Measurements from ENCODE around the gene SLC6A16.
"Not testable (repeated sequence)": the region's sequence is repeated elsewhere in the genome, so short reads cannot be mapped to it uniquely, and the experiment has no call there.

The SLC6A16 gene

DNA sequence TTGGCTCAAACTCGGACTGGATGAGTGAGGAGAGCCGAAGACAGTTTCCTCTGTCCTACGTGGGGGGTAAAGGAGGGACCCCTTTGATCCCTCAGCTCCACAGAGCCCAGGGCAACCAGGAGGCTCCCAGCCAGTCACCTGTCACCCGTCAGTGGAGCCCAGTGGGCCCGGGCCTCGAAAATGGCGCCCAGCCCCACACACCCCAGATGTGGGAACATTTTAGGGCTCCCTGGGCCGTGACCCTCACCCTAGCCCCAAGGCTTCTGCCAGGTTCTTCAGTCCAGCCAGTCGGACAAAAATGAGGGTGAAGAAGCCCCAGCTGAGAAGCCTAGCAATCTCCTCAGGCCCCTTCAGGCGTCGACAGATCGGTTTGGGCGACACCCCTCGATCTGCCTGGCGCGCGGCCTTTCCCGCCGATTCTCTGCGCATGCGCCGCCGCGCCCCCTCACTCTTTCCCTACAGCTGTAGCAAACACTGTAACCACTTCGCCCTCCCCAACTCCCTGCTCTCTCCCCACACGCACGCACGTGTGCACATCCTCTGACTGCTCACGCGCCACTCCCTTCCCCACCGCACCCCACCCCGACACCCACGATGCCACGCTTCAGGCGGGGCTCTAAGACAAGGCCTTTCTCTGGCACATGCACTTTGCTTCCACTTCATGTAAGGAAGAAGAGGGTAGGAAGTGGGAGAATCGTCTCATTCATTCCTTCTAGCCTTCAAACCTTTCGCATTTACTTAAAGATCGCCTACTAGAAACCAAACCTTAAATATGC, at the start of gene SLC6A16:
Gene SLC6A16, minus strand, starts transcription at position 391 of the 776 bp plus-strand sequence. CDS start 13,844 bp downstream, outside the sequence.
- no peak for DNase-seq

- DNase-seq, result not testable (repeated sequence)
Measured at GRCh38 chr19:49373174-49373573, 48.2 kb upstream of the SLC6A16 start.

- DNase-seq, result no peak
Measured at GRCh38 chr19:49371184-49371583, 46.2 kb upstream of the SLC6A16 start.

DNA sequence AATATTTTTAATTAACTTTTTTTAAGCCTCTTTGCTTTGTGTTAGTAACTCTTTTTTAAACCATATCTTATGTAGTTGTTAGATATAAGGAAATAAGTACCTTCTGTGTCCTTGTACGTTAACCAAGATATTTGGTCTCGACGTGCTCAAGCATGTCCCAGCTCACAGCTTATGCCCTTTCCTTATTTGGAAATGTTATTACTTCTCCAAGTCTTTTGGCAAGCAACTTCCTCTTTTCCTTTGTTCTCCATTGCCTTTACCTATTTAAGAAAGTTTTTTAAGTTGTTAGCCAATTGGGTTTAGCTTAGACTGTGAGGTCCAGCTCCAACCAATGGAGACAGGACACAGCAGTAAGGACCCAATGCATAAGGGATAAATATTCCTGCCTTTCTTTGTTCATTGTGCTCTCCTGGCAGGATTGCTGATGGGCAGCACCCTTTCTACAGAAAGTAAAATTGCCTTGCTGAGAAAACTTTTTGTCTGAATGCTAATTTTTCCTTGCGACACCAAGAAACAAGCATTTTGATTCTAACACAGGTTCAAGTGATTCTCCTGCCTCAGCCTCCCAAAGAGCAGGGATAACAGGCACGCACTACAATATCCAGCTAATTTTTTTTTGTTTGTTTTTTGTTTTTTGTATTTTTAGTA, 43.8 kb upstream of the SLC6A16 start:
- no peak for DNase-seq

- no peak for DNase-seq
Measured at GRCh38 chr19:49366110-49366509, 41.1 kb upstream of the SLC6A16 start.

DNA sequence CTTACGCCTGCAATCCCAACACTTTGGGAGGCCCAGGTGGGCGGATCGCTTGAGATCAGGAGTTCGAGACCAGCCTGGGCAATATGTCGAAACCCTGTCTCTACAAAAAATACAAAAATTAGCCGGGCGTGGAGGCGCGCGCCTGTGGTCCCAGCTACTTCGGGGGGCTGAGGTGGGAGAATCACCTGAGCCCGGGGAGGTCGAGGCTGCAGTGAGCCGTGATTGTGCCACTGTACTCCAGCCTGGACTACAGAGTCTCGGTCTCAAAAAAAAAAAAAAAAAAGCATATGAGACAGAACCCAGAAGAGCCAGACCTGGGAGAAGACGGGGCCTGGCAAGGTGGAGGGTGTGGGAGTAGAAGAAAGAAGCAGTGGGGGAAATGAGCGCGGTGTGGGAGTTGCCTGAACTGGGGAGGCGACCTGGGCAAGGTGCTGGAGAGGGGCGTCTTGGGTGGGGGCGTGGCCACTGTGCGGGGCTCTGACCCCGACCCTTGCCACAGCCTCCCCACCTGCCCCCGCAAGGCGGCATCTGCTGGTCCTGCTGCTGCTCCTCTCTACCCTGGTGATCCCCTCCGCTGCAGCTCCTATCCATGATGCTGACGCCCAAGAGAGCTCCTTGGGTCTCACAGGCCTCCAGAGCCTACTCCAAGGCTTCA, 39.2 kb upstream of the SLC6A16 start:
- DNase-seq, result no peak

- DNase-seq, result peak; percentile 20 to 45 (median 22)
Measured at GRCh38 chr19:49363268-49364082, 38.5 kb upstream of the SLC6A16 start, which contains the start of gene DKKL1. TSS of gene DKKL1 (plus strand) at chr19:49363877. CDS start at chr19:49363999, 122 bp downstream.

DNA sequence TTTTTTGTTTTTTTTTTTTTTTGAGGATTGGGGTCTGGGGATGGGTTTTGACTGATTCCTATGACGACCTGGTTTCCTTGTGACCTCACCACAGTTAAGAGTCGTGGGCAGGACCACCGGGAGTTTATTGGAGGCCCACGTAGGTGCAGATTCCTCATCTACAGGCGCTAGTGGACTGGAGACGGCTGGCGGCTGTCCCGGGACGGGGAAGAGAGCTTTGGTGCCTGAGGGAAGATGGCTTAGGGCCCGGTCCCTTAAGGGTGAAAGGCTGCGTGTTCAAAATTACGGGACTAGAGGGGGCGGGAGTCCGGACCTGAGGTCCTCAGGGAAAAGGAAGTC, 37.9 kb upstream of the SLC6A16 start:
- no peak for DNase-seq

DNA sequence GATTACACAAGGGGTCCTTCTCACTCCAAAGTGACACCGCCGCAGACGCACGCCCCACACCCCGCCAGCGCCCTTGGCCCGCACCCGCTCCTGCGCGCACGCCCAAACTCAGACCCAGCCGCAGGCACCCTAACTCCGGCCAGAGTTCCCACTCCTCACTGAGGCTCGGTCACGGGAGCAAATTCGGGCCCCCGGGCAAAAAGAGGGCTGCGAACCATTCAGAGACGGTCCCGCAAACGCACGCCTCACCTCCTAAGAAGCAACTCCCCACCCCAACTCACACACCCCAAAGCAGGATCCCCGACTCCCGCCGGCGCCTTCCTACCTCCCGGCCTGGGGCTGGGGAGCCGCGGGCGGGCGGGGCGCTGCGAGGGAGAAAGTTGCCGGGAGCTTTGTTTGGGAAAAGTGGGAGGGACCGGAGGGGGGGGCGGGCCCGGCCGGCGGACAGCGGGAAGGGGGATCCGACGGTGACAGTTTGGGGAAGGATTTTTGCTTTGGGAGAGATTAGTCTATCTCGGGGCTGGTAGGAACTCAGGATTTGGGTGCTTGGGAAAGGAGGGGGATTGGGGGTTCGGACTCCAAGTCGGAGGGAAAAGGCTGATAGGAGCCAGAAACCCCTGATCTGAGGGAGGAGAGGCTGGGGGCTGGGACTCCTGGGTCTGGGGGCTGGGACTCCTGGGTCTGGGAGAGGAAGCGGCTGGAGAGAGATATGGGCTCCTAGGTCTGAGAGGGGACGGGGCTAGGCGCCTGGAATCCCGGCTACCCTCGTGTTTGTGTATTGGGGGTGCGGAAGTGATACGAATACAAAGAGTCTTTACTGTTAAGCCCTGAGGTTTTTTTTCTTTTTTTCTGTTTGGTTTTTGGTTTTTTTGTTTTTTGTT, 37.3 kb upstream of the SLC6A16 start, which contains the start of gene TEAD2:
Gene TEAD2, minus strand, starts transcription at position 369 of the 881 bp plus-strand sequence. CDS start 2,341 bp downstream, outside the sequence.
- no peak for DNase-seq

GRCh38 chr19:49361438-49362047, 36.6 kb upstream of the SLC6A16 start:
- DNase-seq, result no peak

- no peak for DNase-seq
Measured at GRCh38 chr19:49359851-49360820, 35.1 kb upstream of the SLC6A16 start.

GRCh38 chr19:49357186-49357585, 32.2 kb upstream of the SLC6A16 start:
- DNase-seq, result no peak

DNA sequence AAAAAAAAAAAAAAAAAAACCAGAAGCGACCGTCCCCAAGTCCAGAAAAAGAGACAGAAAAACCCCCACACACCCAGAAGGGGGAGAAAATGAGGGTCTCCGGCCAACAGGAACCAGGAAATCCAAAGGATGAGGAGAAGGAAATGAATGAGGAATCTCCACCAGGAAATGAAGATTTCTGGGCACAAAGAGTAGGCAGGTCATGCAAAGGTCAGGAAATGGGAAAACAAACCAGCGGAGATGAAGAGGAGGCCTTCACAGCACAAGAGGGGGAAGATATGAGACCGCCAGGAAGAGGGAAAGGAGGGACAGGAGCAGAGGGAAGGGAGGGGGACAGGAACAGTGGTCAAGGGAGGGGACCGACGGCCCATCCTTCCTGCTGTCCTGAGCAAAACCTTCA, 31.4 kb upstream of the SLC6A16 start:
- no peak for DNase-seq

DNA sequence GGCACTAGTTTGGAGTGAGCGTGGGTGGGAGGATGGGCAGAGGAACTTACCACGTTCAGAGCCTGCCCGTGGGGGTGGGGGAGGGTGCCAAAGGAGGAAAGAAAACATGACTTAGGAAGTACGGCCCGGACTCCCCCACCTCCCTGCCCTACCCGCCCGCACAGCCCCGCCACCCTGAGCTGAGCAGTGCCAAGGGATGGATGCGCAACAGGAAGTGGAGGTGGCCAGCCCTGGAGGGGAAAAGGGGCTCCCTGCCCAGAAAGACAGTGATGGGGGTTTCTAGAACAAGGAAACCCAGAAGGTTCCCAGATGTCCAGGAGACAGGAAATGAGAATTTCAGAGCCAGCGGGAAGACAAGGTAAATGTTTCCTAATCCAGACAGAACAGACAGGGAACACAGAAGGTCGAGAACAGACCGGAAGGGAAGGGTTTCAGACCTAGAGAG, 30.9 kb upstream of the SLC6A16 start:
- DNase-seq, result no peak

- DNase-seq, result no peak
Measured at GRCh38 chr19:49349567-49349966, 24.6 kb upstream of the SLC6A16 start.

- DNase-seq, result no peak
Measured at GRCh38 chr19:49348305-49349189, 23.6 kb upstream of the SLC6A16 start.

DNA sequence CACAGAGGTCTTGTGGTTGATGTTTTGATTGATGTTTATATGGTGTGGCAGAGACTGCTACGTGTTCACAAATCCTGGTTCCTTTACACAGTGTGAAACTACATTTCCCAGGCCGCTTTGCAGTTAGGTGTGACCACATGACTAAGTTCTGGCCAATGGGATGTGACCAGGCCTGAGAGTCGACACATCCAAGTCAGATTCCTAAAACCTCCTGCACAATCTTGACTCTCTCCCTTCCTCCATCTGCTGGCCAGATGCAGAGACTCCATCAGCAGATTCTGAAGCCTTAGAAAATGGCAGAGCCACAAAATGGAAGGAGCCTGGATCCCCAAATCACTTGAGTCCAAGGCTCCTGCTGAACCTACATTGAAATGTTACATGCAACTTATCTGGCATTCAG, 22.8 kb upstream of the SLC6A16 start:
- no peak for DNase-seq

- DNase-seq, result no peak
Measured at GRCh38 chr19:49347191-49347590, 22.2 kb upstream of the SLC6A16 start.

Measured in activated CD4-positive, CD25-positive, alpha-beta regulatory T cell (primary cell).